NCI-H2196 treated with DMSO at 0.1 percent for 48 hours (cell line): ENCODE data around the gene EDARADD.
"Not testable (repeated sequence)": the region's sequence is repeated elsewhere in the genome, so short reads cannot be mapped to it uniquely, and the experiment has no call there.

Experiments used
- DNase-seq: peaks from one replicate; lab custom pipeline; 2025; ENCODE audit not compliant: unreplicated experiment; lab: John Stamatoyannopoulos, UW

EDARADD gene

DNA sequence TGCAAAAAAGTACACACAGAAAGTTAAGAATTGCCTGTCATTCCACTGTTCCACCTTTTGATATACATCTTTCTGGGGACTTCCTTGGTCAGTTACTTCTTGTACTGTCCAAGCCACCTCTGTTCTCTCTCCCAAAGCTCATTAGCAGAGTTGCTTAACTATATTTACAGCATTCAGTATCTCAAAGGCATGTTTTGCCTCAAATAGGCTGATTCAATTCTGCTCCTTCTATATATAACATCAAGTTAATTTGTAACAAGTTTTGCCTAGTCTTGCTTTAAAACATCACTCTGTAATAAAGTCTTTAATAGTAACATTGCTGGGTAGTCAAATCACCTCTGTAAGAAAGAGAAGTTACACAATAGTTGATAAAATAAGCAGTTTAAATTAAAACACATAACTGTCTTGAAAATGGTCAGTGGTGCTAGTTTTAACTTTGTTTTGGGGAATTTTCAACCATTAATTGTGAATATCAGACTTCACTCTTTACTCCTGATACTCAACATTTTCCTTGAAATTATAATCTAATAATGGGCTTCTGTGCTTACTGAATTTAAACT, 35.7 kb downstream of the EDARADD start:
- DNase-seq, result no peak

DNA sequence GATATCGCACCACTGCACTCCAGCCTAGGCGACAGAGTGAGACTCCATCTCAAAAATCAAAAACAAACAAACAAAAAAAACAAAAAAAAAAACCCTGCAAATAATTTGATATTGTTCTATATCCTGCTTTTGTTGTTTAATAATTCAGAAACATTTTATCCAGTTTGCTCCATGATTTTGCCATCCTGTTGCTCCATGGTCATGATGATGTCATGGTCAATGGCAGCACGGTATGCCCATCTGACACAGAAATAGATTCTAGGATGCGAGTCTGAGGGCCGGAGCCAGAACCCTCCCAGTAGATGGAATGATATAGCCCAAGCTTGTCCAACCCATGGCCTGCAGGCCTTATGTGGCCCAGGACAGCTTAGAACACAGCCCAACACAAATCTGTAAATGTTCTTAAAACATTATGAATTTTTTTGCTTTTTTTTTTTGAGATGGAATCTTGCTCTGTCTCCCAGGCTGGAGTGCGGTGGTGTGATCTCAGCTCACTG, 39.8 kb downstream of the EDARADD start:
- no peak for DNase-seq

DNA sequence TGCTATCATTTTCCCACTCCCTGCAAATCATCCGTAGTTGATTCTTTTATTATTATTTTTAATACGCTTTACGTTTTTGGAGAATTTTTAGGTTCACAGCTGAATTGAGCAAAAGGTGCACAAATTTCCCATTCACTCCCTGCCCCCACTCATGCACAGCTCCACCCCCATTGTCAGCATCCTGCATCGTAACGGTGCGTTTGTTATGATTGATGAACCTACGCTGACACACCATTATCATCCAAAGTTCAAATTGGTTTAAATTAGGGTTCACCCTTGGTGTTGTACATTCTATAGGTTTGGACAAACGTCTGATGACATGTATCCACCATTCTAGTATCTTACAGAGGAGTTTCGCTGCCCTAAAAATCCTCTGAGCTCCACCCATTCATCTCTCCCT, 44.5 kb downstream of the EDARADD start:
- no peak for DNase-seq

DNA sequence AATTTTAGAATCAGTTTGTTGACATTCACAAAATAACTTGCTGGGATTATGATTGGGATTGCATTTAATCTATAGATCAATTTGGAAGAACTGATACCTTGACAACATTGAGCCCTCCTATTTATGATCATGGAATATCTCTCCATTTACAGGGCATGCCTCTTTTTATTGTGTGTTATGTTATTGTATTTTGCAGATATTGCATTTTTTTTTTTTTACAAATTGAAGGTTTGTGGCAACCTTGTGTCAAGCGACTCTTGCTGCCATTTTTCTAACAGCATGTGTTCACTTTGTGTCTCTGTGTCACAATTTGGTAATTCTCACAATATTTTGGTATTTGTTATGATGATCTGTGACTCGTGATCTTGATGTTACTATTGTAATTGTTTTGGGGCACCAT, 46.3 kb downstream of the EDARADD start:
- DNase-seq, result no peak

DNA sequence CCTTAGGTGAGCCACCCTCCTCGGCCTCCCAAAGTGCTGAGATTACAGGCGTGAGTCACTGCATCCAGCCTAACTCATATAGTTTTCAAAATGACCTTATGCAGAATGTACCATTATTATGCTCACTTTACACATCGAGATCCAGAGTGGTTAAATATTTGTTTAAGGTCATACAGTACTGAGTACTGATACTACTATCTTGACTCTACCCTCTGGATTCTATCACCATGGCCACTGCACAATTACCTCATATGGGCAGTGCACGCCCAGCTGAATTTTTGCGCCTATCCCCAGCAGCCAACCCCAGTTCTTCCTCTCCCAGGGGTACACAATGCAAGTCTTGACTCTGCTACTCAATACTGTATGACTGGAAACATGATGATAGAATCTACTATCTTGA, 56.7 kb downstream of the EDARADD start:
- DNase-seq, result no peak

DNA sequence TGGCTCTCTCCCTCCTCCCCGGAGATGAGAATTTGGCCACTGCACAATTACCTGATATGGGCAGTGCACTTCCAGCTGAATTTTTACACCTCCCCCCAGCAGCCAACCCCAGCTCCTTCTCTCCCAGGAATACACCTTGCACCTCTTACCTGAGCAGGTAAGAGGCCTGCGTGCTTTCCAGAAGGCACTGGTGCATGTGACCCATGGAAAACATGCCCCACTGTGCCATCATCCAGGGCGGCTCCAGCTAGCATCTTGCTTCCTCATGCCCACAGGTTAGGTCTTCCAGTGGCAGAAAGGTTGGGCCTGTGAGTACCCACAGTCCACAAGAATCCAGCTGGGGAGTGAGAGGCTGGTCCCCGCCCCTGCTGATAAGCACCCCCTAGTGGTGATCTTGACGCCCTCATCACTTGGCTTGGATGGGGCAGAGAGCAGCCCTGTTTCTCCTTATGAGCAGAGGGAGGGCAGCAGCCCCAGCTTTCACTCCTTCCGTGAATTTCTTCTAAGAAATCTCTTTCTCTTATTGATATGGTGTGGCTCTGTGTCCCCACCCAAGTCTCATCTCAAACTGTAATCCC, 57.8 kb downstream of the EDARADD start:
- DNase-seq, result no peak

DNA sequence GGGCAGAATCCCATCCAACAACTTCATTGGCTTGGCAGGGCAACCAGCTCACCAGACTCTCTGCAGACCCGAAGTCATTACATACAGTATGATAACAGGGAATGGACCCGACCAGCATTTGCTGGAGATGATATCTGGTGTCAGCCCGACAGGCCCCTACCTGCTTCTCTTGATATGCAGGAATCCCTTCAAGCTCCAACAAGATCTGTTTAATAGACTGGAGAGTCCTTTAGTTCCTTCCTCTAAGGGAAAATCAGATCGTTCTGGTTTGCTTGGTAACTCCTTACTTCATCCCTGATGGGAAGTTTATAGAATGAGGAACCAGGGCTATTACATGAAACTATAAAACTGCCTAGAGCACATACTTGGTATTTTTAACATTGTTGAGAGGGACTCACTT, 61.2 kb downstream of the EDARADD start:
- no peak for DNase-seq

DNA sequence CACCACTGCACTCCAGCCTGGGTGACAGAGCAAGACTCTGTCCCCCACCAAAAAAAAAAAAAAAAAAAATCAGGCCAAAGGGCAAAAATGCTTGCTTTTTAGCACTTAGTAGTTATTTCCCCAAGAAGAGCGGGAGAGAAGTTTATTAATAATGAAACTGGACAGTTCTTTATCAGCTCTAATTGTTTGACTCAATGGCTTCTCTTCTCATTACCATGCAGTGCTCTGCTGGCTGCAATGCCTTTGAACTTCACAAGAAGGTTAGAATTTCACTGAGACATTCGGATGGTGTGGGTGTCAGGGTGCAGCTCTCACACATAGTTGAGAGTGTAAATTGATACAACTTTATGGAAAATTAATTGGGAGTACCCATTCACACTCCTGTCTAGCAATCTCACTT, 63.7 kb downstream of the EDARADD start:
- no peak for DNase-seq

DNA sequence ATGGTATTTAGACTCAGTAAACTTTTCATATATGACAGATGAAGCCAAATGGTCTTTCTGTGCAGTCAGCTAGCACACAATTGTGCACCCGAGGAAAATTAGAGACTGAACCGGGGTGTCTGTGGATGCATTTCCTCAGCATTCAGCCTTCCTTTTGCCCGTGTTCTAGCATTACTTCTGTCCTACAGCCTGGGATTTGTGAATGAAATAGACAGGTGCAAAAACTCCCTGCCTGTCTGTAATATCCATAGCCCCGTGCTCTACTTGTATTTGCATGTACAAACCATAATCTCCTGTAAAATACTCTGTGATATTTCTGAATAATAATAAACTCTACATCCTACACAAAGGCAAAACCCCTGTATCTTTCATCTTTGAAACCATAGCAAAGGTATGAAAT, 64.9 kb downstream of the EDARADD start:
- no peak for DNase-seq

DNA sequence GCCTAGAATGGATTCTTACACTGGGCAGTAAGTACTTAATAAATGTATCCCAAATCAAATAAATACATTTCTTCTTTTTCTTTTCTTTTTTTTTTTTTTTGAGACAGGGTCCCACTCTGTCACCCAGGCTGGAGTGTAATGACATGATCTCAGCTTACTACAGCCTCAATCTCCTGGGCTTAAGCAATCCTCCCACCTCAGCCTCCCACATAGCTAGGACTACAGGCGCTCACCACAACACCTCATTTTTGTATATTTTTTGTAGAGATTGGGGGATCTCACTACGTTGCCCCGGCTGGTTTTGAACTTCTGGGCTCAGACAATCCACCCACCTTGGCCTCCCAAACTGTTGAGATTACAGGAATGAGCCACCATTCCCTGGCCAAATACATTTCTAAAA, 66.0 kb downstream of the EDARADD start:
- DNase-seq, result no peak

DNA sequence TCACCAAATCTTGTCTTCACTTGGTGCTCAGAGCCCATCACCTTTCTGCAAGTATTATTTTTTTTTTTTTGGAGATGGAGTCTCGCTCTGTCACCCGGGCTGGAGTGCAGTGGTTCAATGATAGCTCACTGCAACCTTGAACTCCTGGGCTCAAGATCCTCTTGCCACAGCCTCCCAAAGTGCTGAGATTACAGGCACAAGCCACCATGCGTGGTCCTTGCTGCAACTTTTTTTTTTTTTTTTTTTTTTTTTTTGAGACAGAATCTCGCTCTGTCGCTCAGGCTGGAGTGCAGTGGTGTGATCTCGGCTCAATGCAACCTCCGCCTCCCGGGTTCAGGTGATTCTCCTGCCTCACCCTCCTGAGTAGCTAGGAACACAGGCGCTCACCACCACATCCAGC, 70.1 kb downstream of the EDARADD start:
- DNase-seq, result not testable (repeated sequence)

DNA sequence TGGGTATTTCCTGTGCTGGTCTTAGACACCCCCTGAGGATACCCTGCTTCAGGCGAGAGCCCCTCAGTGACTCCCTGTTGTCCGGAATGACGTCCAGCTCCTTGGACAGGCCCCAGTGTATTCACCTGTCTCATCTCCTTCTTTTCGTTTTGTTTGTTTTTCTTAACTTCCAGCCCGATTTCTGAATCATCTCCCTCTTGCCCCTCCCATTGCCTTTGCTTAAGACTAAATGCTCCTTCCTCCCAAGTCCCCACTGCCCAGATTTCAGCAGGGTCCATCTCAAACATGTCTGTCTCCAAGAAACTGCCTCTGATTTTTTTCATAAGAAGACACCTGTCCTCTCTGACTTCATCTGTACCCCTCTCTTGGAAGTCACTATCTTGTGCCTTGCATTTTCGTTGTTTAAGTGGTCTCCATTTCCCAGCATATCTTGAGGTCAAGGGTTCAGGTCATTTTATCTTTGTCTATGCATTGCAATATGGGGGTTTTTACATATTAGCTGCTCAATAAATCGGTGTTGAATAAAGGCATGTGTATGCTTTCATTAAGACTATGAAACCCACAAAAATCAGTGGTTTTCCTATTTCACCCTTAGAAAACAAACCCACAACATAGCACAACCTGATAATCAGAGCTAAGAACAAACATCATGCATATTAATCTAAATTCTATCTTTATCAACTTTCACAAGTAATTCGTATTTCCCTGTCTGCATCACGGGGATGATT, 71.3 kb downstream of the EDARADD start:
- DNase-seq, result no peak

DNA sequence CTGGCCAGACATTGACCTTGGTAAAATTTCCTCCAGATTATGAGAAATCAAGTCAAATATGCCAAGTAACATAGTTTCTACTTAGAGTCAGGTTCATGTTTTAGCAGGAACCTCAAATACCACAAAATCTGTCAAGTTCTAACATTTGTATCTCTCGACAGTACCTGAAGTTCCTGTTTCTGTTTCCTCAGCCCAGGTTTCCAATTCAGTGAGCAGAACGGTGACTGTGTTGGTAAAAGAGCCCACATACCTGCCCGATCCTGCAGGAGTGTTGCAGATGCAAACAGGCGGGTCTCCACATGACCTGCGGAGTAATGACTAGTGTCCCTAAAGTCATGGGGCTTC, 71.8 kb downstream of the EDARADD start:
- no peak for DNase-seq

DNA sequence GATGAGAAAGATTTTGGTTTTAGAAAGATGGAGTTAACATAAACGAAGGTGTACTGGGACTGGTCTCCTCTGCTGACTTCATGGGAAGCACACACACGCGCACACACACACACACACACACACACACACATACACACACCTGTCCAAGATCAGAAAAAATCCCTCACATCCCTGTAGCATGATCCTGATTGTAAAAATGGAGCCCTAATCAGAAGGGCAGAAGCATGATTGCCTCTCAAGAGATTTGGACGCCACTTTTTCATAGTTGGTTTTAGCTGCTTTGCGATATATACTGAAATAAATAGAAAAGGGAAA, 73.2 kb downstream of the EDARADD start:
- no peak for DNase-seq

DNA sequence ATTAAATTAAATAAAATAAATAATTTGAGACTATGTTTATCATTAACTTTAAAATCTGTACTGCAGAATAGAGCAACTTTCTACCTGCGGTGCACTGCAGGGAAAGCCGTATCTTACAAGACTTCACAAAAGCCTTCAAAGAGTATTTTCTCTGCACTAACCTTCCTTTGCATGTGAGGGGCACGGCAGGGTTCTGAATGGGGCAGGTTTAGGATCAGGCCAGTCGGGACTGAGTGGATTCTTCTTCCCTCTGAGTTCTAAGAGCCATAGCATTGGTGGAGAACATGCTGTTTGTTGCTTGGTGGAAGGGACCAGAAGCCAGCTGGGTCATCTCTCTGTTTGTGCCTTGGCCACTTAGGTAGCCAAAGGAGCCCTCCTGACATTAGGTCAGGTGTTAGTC, 74.5 kb downstream of the EDARADD start:
- no peak for DNase-seq

DNA sequence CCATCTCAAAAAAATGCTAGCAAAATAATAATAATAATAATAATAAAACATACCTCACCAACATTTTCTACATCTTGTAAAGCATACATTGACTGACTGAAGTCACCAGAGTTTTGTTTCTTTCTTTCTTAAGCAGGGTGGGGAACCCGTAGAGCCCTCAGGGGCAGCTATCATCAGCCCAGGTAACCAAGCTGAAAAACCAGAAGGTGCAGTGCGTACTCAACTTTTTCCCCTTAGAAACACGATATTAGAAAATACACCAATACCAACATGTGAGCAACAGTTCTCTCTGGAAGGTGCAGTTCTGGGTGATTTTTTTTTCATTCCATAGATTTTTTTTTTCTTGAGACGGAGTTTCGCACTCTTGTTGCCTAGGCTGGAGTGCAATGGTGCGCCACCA, 75.4 kb downstream of the EDARADD start:
- no peak for DNase-seq

DNA sequence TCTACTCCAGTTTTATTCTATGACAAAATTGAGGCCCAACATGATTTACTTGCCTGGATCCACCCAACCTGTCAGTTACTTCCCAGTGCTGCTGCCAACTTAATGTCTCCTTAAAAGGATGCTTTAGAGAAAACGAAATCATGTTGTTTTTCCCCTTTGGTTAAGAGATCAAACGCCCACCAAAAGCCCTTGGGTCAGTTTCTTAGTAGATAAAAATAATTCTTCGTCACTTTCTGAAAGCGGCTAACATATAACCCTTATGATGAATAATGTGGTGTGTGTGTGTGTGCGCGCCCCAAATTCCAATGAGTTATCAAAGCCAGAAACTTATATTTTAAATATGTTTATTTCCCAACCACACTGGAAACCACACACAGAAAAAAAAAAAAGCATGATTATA, 77.0 kb downstream of the EDARADD start:
- no peak for DNase-seq

DNA sequence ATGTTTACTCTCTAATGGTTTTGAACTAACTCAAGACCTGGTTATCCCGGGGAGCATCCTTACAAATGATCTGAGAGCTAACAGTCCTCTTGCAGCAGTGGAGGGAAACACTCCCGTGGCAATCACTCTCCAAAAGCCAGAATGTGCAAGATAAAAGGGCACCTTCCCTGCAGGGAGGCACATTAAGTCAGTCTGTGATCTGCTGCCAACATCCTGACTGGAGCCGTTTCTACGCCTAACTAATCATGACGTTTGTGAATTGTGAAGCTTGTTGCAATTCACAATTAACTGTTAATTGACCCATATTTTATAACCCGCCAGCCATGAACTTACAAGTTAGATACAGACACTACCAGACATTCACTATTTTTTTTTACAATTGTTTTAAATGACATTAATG, 77.6 kb downstream of the EDARADD start:
- DNase-seq, result no peak

DNA sequence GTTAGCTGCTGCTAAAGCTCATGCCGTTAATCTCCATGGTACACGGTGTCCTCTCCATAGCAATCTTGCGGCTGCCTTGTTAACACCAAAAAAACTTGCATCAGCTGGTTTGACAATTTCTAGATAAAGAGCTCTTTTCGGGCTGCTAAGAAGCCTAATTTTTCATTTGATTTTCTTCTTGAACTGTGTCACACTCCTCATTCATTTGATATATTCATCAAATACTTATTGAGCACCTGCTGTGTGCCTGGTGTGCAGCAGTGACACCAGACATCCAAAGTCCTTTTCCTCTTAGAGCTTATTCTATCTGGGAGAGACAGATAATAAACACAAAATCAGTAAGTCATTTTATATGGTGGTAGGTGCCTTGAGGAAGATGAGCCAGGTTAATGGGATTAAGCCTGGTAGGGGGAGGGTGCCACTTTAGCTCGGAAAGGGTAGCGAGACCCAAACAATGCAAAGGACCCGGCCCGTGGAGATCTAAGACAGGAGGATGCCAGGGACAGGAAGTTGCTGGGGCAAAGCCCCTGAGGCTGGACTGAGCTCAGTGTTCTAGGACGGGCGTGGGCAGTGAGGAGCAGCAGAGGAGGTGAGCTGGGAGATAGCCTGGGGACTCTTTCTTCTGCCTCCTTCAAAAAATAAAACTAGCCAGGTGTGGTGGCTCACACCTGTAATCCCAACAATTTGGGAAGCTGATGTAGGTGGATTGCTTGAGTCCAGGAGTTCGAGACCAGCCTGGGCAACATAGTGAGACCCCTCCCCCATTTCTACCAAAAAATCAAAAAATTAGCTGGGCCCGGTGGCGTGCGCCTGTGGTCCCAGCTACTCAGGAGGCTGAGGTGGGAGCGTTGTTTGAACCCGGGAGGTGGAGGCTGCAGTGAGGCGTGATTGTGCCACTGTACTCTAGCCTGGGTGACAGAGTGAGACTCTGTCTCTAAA, 79.0 kb downstream of the EDARADD start:
- no peak for DNase-seq

DNA sequence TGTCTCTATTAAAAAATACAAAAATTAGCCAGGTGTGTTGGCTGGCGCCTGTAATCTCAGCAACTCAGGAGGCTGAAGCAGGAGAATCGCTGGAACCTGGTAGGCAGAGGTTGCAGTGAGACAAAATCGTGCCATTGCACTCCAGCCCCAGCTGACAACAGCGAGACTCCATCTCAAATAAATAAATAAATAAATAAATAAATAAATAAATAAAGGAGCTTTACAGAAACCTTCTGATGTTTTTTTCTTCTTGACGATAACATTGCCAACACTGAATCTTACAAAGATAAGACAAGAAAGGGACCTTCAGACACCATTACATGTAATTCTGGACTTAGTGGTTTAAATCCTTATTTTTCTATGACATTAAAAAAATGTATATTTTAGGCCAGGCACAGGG, 81.9 kb downstream of the EDARADD start:
- DNase-seq, result no peak

DNA sequence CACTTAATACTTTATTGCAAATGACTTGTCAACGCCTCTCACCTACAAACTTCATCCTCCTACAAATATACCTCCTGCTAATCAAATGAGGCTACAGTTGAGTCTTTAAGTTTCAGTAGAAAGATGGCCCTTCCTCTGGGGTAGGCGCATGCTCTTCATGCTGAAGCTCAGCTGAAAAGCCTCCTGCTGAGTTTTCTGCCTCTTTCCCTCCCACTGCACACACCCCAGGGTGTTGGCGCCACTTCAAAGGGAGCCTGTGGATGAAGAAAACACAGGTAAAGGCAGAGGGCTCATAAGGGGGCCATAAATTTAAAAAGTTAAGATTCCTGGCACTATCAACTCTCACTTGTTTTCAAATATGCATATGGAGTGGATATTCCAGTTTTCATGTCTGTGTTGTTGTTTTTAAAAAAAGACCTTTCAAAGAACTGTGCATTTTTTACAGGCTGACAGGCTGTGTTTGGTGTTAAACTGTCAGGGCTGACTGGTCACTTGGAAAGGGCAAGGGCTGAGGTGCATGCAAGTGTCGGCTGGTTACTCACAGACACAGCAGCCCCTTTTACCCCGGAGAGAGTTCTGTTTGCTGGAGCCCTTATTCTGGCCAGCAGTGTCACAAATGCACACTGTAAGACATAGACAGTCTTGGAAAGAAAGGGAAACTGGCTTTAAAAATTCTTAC, 86.8 kb downstream of the EDARADD start:
- no peak for DNase-seq
